GM12878 (cell line): ENCODE measurements around the gene CATSPERZ. TPM values are rescaled to one million over a fixed set of nuclear protein-coding genes. Genes with fewer than 3 reads are reported as not detected.

Source experiments
- BACH1 ChIP-seq: fragments of 450-650 bp; IDR thresholded peaks from 2 replicates; pipeline ENCODE4 v1.6.1; 2017; ENCODE audit warnings: mild to moderate bottlenecking, borderline replicate concordance
- CHD2 ChIP-seq: IDR thresholded peaks from 2 replicates; pipeline ENCODE4 v1.6.1; 2011; ENCODE audit warnings: low read depth, low read length, improper control_type of control experiment, borderline replicate concordance
- HDGF ChIP-seq: fragments of 450-650 bp; IDR thresholded peaks from 2 replicates; pipeline ENCODE4 v1.6.1; 2016; ENCODE audit warnings: antibody characterized with exemption
- MYC ChIP-seq: IDR thresholded peaks from 2 replicates; pipeline ENCODE4 v1.6.1; 2011; ENCODE audit warnings: mild to moderate bottlenecking, low read length, moderate library complexity, inconsistent platforms; ENCODE audit not compliant: insufficient read depth, insufficient replicate concordance, insufficient read length, severe bottlenecking
- NFXL1 ChIP-seq: fragments of 450-650 bp; IDR thresholded peaks from 2 replicates; pipeline ENCODE4 v1.6.1; 2017; ENCODE audit warnings: antibody characterized with exemption, mild to moderate bottlenecking, borderline replicate concordance
- RAD51 ChIP-seq: fragments of 450-650 bp; IDR thresholded peaks from 2 replicates; pipeline ENCODE4 v1.6.1; 2016; ENCODE audit warnings: moderate library complexity, mild to moderate bottlenecking, inconsistent platforms
- RFX5 ChIP-seq: IDR thresholded peaks from 2 replicates; pipeline ENCODE4 v1.6.1; 2011; ENCODE audit warnings: low read depth, low read length, improper control_type of control experiment
- RUNX3 ChIP-seq: IDR thresholded peaks from 2 replicates; pipeline ENCODE4 v1.6.1; 2012; ENCODE audit warnings: low read length, inconsistent platforms
- SP1 ChIP-seq: IDR thresholded peaks from one replicate; pipeline ENCODE4 v1.6.1; 2011; ENCODE audit warnings: low read depth, low read length
- SRF ChIP-seq, 2 experiments: IDR thresholded peaks; 2 replicates each; pipeline ENCODE4 v1.6.1; 2011; ENCODE audit warnings: low read depth in 2 of 2, low read length in 2 of 2, mild to moderate bottlenecking in 1 of 2, moderate library complexity in 1 of 2
- ZBTB11 ChIP-seq: fragments of 450-650 bp; formaldehyde crosslinking; IDR thresholded peaks from 2 replicates; pipeline ENCODE4 v1.5.0; 2022; ENCODE audit warnings: mild to moderate bottlenecking, missing genetic modification characterization
- ZBTB33 ChIP-seq: fragments of 450-650 bp; IDR thresholded peaks from 2 replicates; pipeline ENCODE4 v1.6.1; 2017; ENCODE audit warnings: mild to moderate bottlenecking
- ZNF217 ChIP-seq: fragments of 450-650 bp; IDR thresholded peaks from 2 replicates; pipeline ENCODE4 v1.6.1; 2017; ENCODE audit warnings: antibody characterized with exemption, mild to moderate bottlenecking
- polyA plus RNA-seq, 11 experiments: library from polyadenylated mRNA; depleted of rRNA in 4 of 11; unstranded in 6 of 11; stranded (reverse) in 5 of 11; fragments of >200 nt; fragmentation: Nextera tagmentation in 4 of 11; fragmentation: Illumina TruSeq in 1 of 11; extraction: Ambion mirVana in 4 of 11; extraction: Trizol in 1 of 11; gene quantifications; 1 replicate in 1 of 11; 2 replicates in 10 of 11; pipeline versions ENCODE4 v1.2.1 to v1.2.3, GENCODE V29; 2011 to 2016; ENCODE audit warnings: inconsistent platforms in 2 of 11, missing spikeins in 2 of 11, low read depth in 1 of 11
- total RNA-seq, 4 experiments: library from RNA; depleted of rRNA in 3 of 4; stranded (reverse); fragments of >200 nt in 3 of 4; fragmentation: Illumina TruSeq in 1 of 4; extraction: Trizol in 1 of 4; gene quantifications; 2 replicates each; pipeline versions ENCODE4 v1.2.1 to v1.2.3, GENCODE V29; 2013 to 2021
- TF ChIP-seq, protein P1 (sequence below): fragments of 450-650 bp; IDR thresholded peaks from 2 replicates; pipeline ENCODE4 v1.6.1; 2017; ENCODE audit warnings: antibody characterized with exemption, mild to moderate bottlenecking, moderate library complexity
- TF ChIP-seq, protein P2 (sequence below): IDR thresholded peaks from 2 replicates; pipeline ENCODE4 v1.6.1; 2011; ENCODE audit warnings: low read depth, low read length, improper control_type of control experiment, borderline replicate concordance
- TF ChIP-seq, protein P3 (sequence below): fragments of 450-650 bp; conservative IDR thresholded peaks from 2 replicates; pipeline ENCODE4 v1.6.1; 2017; ENCODE audit warnings: mild to moderate bottlenecking, moderate library complexity

Gene CATSPERZ
- total and polyA plus RNA-seq, 10 of the 15 experiments (the other 5 are each of a cell fraction or from before 2014, with no cell fraction given) = 0.12 to 0.31 TPM; not detected in 8

DNA sequence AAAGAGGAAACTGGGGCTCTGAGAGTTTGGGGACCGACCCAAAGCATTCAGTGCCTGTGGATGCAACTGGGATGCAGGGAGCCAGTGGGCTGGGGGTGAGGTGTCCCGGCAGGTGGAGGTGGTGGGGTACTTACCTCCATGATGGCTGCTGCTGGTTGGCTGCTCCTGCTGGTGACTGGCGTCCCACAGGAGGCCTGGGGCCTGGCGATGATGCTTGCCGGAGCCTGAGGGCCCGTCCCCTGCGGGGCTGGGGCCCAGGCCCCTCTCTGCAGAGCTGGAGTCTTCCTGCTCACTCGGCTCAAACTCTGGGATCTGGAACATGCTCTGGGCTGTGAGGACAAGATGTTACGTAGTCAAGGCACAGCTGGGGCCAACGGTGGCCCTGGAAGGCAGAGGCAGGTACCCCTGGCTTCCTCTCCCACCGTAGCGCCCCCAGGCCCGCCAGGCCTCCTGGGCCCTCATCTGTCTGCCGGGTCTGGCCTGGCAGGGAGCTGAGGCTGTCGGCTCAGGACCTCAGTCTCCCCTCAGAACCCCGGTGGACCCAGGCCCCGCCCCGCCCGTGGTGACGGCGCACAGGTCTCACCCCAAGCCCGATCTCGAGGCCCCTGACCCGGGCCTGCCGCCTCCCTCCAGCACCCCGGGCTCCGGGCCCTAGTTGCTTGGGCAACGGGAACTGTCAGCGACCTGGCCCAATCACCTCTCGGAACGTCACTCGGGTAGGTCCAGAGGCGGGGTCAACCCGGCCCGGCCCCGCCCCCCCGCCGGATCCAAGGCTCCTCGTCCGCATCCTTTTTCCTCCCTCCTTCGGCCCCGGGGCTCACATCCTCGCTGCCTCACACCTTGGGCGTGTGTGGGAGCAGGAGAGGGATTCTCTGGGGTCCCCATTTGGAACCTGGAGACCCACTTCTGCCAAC lies 15.9 kb upstream of the CATSPERZ start, which contains the start of gene BAD (continued):
- TF ChIP-seq BACH1 (0 out of 2 replicates have a peak, but pooled peaks have one; percentile 19), ZBTB33 (no peak), RFX5 (no peak), NFXL1 (no peak), RUNX3 (no peak), SRF (IDR thresholded peaks at IDR 0.05; ENCODE audit: low read depth in 2 of 2, low read length in 2 of 2) (no peak), CHD2 (0 out of 2 replicates have a peak, but pooled peaks have one; percentile 78), SP1 (peak; percentile 93), MYC (no peak), RAD51 (no peak), ZBTB11 (no peak), ZNF217 (no peak), HDGF (0 out of 2 replicates have a peak, but pooled peaks have one; percentile 21)
- TF ChIP-seq, protein P1, sequence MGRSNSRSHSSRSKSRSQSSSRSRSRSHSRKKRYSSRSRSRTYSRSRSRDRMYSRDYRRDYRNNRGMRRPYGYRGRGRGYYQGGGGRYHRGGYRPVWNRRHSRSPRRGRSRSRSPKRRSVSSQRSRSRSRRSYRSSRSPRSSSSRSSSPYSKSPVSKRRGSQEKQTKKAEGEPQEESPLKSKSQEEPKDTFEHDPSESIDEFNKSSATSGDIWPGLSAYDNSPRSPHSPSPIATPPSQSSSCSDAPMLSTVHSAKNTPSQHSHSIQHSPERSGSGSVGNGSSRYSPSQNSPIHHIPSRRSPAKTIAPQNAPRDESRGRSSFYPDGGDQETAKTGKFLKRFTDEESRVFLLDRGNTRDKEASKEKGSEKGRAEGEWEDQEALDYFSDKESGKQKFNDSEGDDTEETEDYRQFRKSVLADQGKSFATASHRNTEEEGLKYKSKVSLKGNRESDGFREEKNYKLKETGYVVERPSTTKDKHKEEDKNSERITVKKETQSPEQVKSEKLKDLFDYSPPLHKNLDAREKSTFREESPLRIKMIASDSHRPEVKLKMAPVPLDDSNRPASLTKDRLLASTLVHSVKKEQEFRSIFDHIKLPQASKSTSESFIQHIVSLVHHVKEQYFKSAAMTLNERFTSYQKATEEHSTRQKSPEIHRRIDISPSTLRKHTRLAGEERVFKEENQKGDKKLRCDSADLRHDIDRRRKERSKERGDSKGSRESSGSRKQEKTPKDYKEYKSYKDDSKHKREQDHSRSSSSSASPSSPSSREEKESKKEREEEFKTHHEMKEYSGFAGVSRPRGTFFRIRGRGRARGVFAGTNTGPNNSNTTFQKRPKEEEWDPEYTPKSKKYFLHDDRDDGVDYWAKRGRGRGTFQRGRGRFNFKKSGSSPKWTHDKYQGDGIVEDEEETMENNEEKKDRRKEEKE = no peak
- TF ChIP-seq, protein P2, sequence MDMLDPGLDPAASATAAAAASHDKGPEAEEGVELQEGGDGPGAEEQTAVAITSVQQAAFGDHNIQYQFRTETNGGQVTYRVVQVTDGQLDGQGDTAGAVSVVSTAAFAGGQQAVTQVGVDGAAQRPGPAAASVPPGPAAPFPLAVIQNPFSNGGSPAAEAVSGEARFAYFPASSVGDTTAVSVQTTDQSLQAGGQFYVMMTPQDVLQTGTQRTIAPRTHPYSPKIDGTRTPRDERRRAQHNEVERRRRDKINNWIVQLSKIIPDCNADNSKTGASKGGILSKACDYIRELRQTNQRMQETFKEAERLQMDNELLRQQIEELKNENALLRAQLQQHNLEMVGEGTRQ = no peak
- TF ChIP-seq, protein P3, sequence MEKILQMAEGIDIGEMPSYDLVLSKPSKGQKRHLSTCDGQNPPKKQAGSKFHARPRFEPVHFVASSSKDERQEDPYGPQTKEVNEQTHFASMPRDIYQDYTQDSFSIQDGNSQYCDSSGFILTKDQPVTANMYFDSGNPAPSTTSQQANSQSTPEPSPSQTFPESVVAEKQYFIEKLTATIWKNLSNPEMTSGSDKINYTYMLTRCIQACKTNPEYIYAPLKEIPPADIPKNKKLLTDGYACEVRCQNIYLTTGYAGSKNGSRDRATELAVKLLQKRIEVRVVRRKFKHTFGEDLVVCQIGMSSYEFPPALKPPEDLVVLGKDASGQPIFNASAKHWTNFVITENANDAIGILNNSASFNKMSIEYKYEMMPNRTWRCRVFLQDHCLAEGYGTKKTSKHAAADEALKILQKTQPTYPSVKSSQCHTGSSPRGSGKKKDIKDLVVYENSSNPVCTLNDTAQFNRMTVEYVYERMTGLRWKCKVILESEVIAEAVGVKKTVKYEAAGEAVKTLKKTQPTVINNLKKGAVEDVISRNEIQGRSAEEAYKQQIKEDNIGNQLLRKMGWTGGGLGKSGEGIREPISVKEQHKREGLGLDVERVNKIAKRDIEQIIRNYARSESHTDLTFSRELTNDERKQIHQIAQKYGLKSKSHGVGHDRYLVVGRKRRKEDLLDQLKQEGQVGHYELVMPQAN = no peak
